ENCODE results near the gene TGM4. TPM values are rescaled to one million over a fixed set of nuclear protein-coding genes. Genes with fewer than 3 reads are reported as not detected.

Gene TGM4
- total and polyA plus RNA-seq, 9 of the 15 experiments (the other 6 are each of a cell fraction or from before 2014, with no cell fraction given), result not detected

GRCh38 chr3:44923632-44924456, 49.4 kb downstream of the TGM4 start:
- no peaks in the 10 kb centered on the region for H4K20me1 ChIP-seq (replicated peaks; ENCODE audit: control insufficient read depth, insufficient read depth, low read length)
- peak overlapping the region; percentile 49; the same call in 1 of the 3 replicates for H3K27ac ChIP-seq (ENCODE audit: extremely low read depth, low read depth, low read length)
- H3K9me3 ChIP-seq (replicated peaks; ENCODE audit: control insufficient read depth, insufficient read depth, low read depth, low read length), result no peaks in the 10 kb centered on the region
- FAIRE-seq (no peak), ATAC-seq (no peak), DNase-seq (ENCODE audit: extremely low read depth in 1 of 4, low spot score in 3 of 4) (no peak)
- H3K4me3 ChIP-seq, result no peak overlapping the region
- no peak overlapping the region for H3K9ac ChIP-seq (ENCODE audit: insufficient read depth in 1 of 2, low read depth in 2 of 2, low read length in 2 of 2)
- H3K27me3 ChIP-seq (ENCODE audit: control insufficient read depth in 2 of 2, insufficient read depth in 2 of 2, low read length in 2 of 2), result no peaks in the 10 kb centered on the region
- ChIA-PET POLR2A (interaction anchor here (0.6 to 2.0 kb wide), 11 partner anchors 11 to 1378 kb away, joined by 3 to 6 read pairs (median 4); no protein-coding TSS in a partner anchor), CTCF (ENCODE audit: low intra/inter-chr PET ratio) (no interaction called here)
- no TSS peak for BruUV-seq (replicated peaks)
- no peak overlapping the region; the same call in 1 of the 2 replicates for H3K4me2 ChIP-seq (ENCODE audit: insufficient read depth, low read length)
- peaks cover 15 to 16% of the 10 kb centered on the region in 2 experiments; a peak in 4 of 5 replicates for H3K4me1 ChIP-seq (replicated peaks in 1 of 2; ENCODE audit: control insufficient read depth in 2 of 2, insufficient read depth in 2 of 2, low read length in 2 of 2)
- H3K9me1 ChIP-seq (ENCODE audit: control insufficient read depth, insufficient read depth, low read length), result no peaks in the 10 kb centered on the region
- WGBS (ENCODE audit: insufficient coverage, low coverage, missing lambda C conversion rate), result 72% methylated on average over 3 of the region's 3 CpGs
- intact Hi-C loops (cut with micrococcal nuclease), result no loop called here
- in situ Hi-C loops (cut with MboI), result no loop called here
- no peaks in the 10 kb centered on the region for H3K79me2 ChIP-seq (ENCODE audit: control insufficient read depth, insufficient read depth, low read length)
- H2AFZ ChIP-seq (ENCODE audit: low read depth, low read length), result peak overlapping the region; percentile 41; the same call in 1 of the 2 replicates
- H3K36me3 ChIP-seq (ENCODE audit: control insufficient read depth, insufficient read depth, low read length), result peaks cover 41% of the 10 kb centered on the region
- TF ChIP-seq CBX2 (IDR thresholded peaks at IDR 0.05; ENCODE audit: insufficient read depth, low read length, poor library complexity, severe bottlenecking) (no peak), CEBPZ (IDR thresholded peaks at IDR 0.05; ENCODE audit: borderline replicate concordance, low read depth, low read length) (no peak), AFF4 (CRISPR knock-in tag; IDR thresholded peaks at IDR 0.05) (no peak), TFAP4 (CRISPR knock-in tag; IDR thresholded peaks at IDR 0.05; ENCODE audit: borderline replicate concordance) (no peak), PHB (CRISPR knock-in tag; IDR thresholded peaks at IDR 0.05) (no peak), TEAD2 (tag; IDR thresholded peaks at IDR 0.05) (0 out of 2 replicates have a peak, but pooled peaks have one; percentile 26), ADNP (tag; IDR thresholded peaks at IDR 0.05) (no peak), EHMT2 (IDR thresholded peaks at IDR 0.05) (peak; percentile 72; the same call in 1 of the 2 replicates), SPI1 (IDR thresholded peaks at IDR 0.05; ENCODE audit: borderline replicate concordance, low read depth, low read length) (peak; percentile 90), ATF6 (CRISPR knock-in tag; IDR thresholded peaks at IDR 0.05) (no peak)
